K562 (cell line): ENCODE data around the gene EWSR1. TPM values are rescaled to one million over a fixed set of nuclear protein-coding genes. Genes with fewer than 3 reads are reported as not detected.

Experiments used
- KLF6 ChIP-seq: fragments of 250-450 bp; sonication (Bioruptor Pico); IDR thresholded peaks from 2 replicates; pipeline ENCODE4 v1.4.0; 2020; ENCODE audit warnings: mild to moderate bottlenecking, moderate library complexity, borderline replicate concordance
- TGIF2 ChIP-seq: sonication (generic); formaldehyde crosslinking; IDR thresholded peaks from 2 replicates; pipeline ENCODE4 v1.8.1; 2022; ENCODE audit warnings: mild to moderate bottlenecking, missing genetic modification reagents, moderate library complexity
- ZBTB40 ChIP-seq, 2 experiments: fragments of 450-650 bp in 1 of 2; sonication (generic) in 1 of 2; formaldehyde crosslinking in 1 of 2; IDR thresholded peaks; 2 replicates each; pipeline versions ENCODE4 v1.7.1 to v1.9.0; 2016 to 2022; ENCODE audit warnings: inconsistent platforms in 1 of 2, mild to moderate bottlenecking in 1 of 2, missing genetic modification reagents in 1 of 2
- ZNF518B ChIP-seq: fragments of 250-450 bp; sonication (Bioruptor Pico); IDR thresholded peaks from 2 replicates; pipeline ENCODE4 v1.5.0; 2021; ENCODE audit warnings: mild to moderate bottlenecking, moderate library complexity
- polyA plus RNA-seq, 8 experiments: library from polyadenylated mRNA; depleted of rRNA in 4 of 8; stranded (reverse) in 5 of 8; unstranded in 3 of 8; fragments of >200 nt; fragmentation: Nextera tagmentation in 2 of 8; fragmentation: Illumina TruSeq in 1 of 8; extraction: Ambion mirVana in 2 of 8; extraction: Trizol in 1 of 8; gene quantifications; 2 replicates each; pipeline versions ENCODE4 v1.2.1 to v1.2.3, GENCODE V29; 2011 to 2014; ENCODE audit warnings: inconsistent platforms in 1 of 8, missing spikeins in 1 of 8
- total RNA-seq, 7 experiments: library from RNA; depleted of rRNA in 6 of 7; stranded (reverse); fragments of >200 nt in 6 of 7; fragmentation: Illumina TruSeq in 2 of 7; extraction: Trizol in 2 of 7; gene quantifications; 2 replicates each; pipeline versions ENCODE4 v1.2.1 to v1.2.3, GENCODE V29; 2011 to 2021; ENCODE audit warnings: low replicate concordance in 1 of 7

EWSR1 gene
- total and polyA plus RNA-seq, 9 of the 15 experiments (the other 6 are each of a cell fraction or from before 2014, with no cell fraction given): 83.3 to 450 (median 239) TPM

GRCh38 chr22:29327089-29327764 is 59.2 kb downstream of the EWSR1 start (continued):
- no peak for TF ChIP-seq ZNF518B (CRISPR knock-in tag)
- TF ChIP-seq ZBTB40 (IDR thresholded peaks at IDR 0.05): no peak
- TF ChIP-seq ZBTB40 (CRISPR knock-in tag; IDR thresholded peaks at IDR 0.05): no peak
- TF ChIP-seq TGIF2 (CRISPR knock-in tag): no peak
- TF ChIP-seq KLF6 (CRISPR knock-in tag): no peak
